Heart left ventricle (tissue), 16 donors: ENCODE results near the gene NR4A1. TPM values are rescaled to one million over a fixed set of nuclear protein-coding genes. Genes with fewer than 3 reads are reported as not detected.

Experiments used
- ATAC-seq, 4 donors: fragments of 200-7000 bp; cut with Tn5 transposase; one replicate each; pipeline ENCODE4 v1.9.1; 2020 to 2022; ENCODE audit warnings: moderate library complexity in 4 of 4, mild to moderate bottlenecking in 3 of 4, moderate number of reproducible peaks in 1 of 4
- DNase-seq, 5 donors: peaks; one replicate each; pipeline ENCODE4 v3.0.0-alpha.2; 2020
- H3K27ac ChIP-seq, 12 donors: fragments of 200-600 bp; sonication (generic) in 4 of 12; one replicate each; pipeline versions ENCODE4 v1.5.0 to v1.8.0; 2016 to 2022; ENCODE audit warnings: mild to moderate bottlenecking in 2 of 12
- H3K27me3 ChIP-seq, 9 donors: fragments of 200-600 bp; sonication (generic) in 2 of 9; one replicate each; pipeline versions ENCODE4 v1.5.1 to v1.8.0; 2016 to 2022; ENCODE audit warnings: mild to moderate bottlenecking in 3 of 9
- H3K36me3 ChIP-seq, 9 donors: fragments of 200-600 bp; sonication (generic) in 2 of 9; one replicate each; pipeline versions ENCODE4 v1.5.0 to v1.8.0; 2018 to 2022; ENCODE audit warnings: mild to moderate bottlenecking in 2 of 9
- H3K4me1 ChIP-seq, 12 donors: fragments of 200-600 bp; sonication (generic) in 4 of 12; one replicate each; pipeline versions ENCODE4 v1.5.0 to v1.8.0; 2016 to 2022; ENCODE audit warnings: mild to moderate bottlenecking in 3 of 12
- H3K4me3 ChIP-seq, 12 donors: fragments of 200-600 bp; sonication (generic) in 4 of 12; one replicate each; pipeline versions ENCODE4 v1.5.0 to v1.8.0; 2017 to 2022; ENCODE audit warnings: mild to moderate bottlenecking in 9 of 12, moderate library complexity in 4 of 12
- H3K9me3 ChIP-seq, 12 donors: fragments of 200-600 bp; sonication (generic) in 4 of 12; one replicate each; pipeline versions ENCODE4 v1.5.0 to v1.8.0; 2016 to 2022; ENCODE audit warnings: mild to moderate bottlenecking in 1 of 12
- CTCF ChIP-seq, 12 donors: fragments of 200-600 bp; sonication (generic) in 4 of 12; IDR thresholded peaks; one replicate each; pipeline versions ENCODE4 v1.5.0 to v1.8.0; 2018 to 2022; ENCODE audit warnings: antibody characterized with exemption in 12 of 12, mild to moderate bottlenecking in 5 of 12
- POLR2A ChIP-seq, 2 donors: fragments of 450-650 bp; IDR thresholded peaks; one replicate each; pipeline ENCODE4 v1.6.1; 2017; ENCODE audit warnings: antibody characterized with exemption in 2 of 2, mild to moderate bottlenecking in 2 of 2, moderate library complexity in 2 of 2
- WGBS, 4 donors: extraction: QIAGEN DNeasy Blood & Tissue Kit in 2 of 4; methylation state at CpG; one replicate each; pipeline versions ENCODE4 v1.1.5 to v1.1.7; 2013 to 2018; 5-methylcytosine and 5-hydroxymethylcytosine counted together
- intact Hi-C, 10 donors: fragments of 100-400 bp; cut with DNase I; formaldehyde crosslinking; loops; one replicate each; pipeline versions ENCODE4 v1.11.1 to v1.14.2; 2022
- polyA plus RNA-seq, 2 donors: library from polyadenylated mRNA; stranded (reverse); fragments of 200-250 nt; gene quantifications; one replicate each; pipeline ENCODE4 v1.2.3, GENCODE V29; 2013
- total RNA-seq, 9 donors: library from RNA; depleted of rRNA in 2 of 9; stranded (reverse); fragments of >200 nt in 2 of 9; fragmentation: NEBNext Ultra II Directional in 3 of 9; extraction: Animal tissue kit (Norgen Biotek cat#: 25700) in 3 of 9; gene quantifications; one replicate each; pipeline versions ENCODE4 v1.1.0 to v1.2.4, GENCODE V29; 2016 to 2023
- donor health status: ischemic (EF 13 %, LVEDD 7.1; RV severe dilation, severe dysfunction).
- donor health status: healthy with polysubstance abuse.
- donor health status: DM: no; HTN: yes; CAD: no.
- donor health status: DM: no; HTN: no; CAD: no.
- donor health status: ischemic (EF 25% LVEDD 6.9; RV normal size, moderate dysfunction).
- donor health status: ischemic (EF 25% LVEDD 5.7; RV mildly dilated, moderate dysfunction).
- donor health status: healthy.
- donor health status: DM: yes; HTN: yes; CAD: no.
- donor health status: ischemic (EF 35%, LVEDD 5.7; RV mildly dilated, moderate dysfunction).
- donor health status: nonischemic (EF 11% LVEDD 7.7; RV severe dilation, severe dysfunction).
- donor health status: DM: yes; HTN: yes; CAD: no.
- donor health status: PGD.
- donor health status: ischemic (EF 29% LVEDD 5.4; RV normal size, mild dysfunction).
- donor health status: nonischemic (EF 23%, LVEDD 6.1; RV moderate dilation, normal function).

Gene NR4A1
- total and polyA plus RNA-seq, 11 donors, result 22.0 to 140 (median 46.0) TPM

GRCh38 chr12:52006726-52007157 is 44.5 kb upstream of the NR4A1 start, which contains the start of gene TAMALIN:
Gene TAMALIN, plus strand, starts transcription at chr12:52006946. Its CDS starts 74 bp downstream, at chr12:52007020.
- H3K27me3 ChIP-seq, result peaks cover 0 to 20% (median 4%) of the 10 kb centered on the region in 9 donors
- H3K4me1 ChIP-seq, result peaks cover 0 to 69% (median 38%) of the 10 kb centered on the region in 12 donors
- DNase-seq, result peak; percentile 77 to 90 (median 84)
- H3K27ac ChIP-seq, result peak within 1 kb of the TSS; percentile 85 to 99 (median 94)
- peaks cover 0 to 22% (median 12%) of the 10 kb centered on the region in 9 donors for H3K36me3 ChIP-seq
- peak within 1 kb of the TSS; percentile 69 to 94 (median 86) for H3K4me3 ChIP-seq
- peak; percentile 73 to 96 for TF ChIP-seq POLR2A (IDR thresholded peaks at IDR 0.05)
- TF ChIP-seq CTCF (IDR thresholded peaks at IDR 0.05), result no peak
- intact Hi-C loops, result loop anchor here in 2 of 10 donors (5.0 kb wide), 2 partner anchors 76 to 81 kb away; no protein-coding TSS in a partner anchor
- peak in 3 of 4 donors; percentile 31 to 62 (median 57) for ATAC-seq
- WGBS, 4 donors, result 0 to 1% (median 0%) methylated on average over 3 to 60 of the region's 60 CpGs
- no peaks in the 10 kb centered on the region for H3K9me3 ChIP-seq

GRCh38 chr12:52007158-52007921 is 43.9 kb upstream of the NR4A1 start:
- 9 to 14% (median 10%) methylated on average over 42 to 72 of the region's 72 CpGs for WGBS, 4 donors
- peak; percentile 72 to 82 (median 74) for DNase-seq
- peak in 3 of 4 donors; percentile 18 to 54 (median 26) for ATAC-seq
- Histone ChIP-seq H3K9me3 (no peaks in the 10 kb centered on the region), H3K4me3 (peak overlapping the region; percentile 69 to 94 (median 86)), H3K36me3 (peaks cover 0 to 28% (median 18%) of the 10 kb centered on the region in 9 donors), H3K4me1 (peaks cover 0 to 69% (median 38%) of the 10 kb centered on the region in 12 donors), H3K27me3 (peaks cover 0 to 20% (median 4%) of the 10 kb centered on the region in 9 donors), H3K27ac (peak overlapping the region; percentile 85 to 99 (median 94))
- no peak for TF ChIP-seq CTCF (IDR thresholded peaks at IDR 0.05)
- TF ChIP-seq POLR2A (IDR thresholded peaks at IDR 0.05), result peak in 1 of 2 donors; percentile 24
- intact Hi-C loops, result loop anchor here in 2 of 10 donors (5.0 kb wide), 2 partner anchors 75 to 80 kb away; no protein-coding TSS in a partner anchor

- ATAC-seq (no peak), DNase-seq (peak in 1 of 5 donors; percentile 12)
- WGBS, 4 donors, result 43 to 59% (median 52%) methylated on average over 3 to 5 of the region's 5 CpGs
- no peaks in the 10 kb centered on the region for H3K9me3 ChIP-seq
- peaks cover 0 to 33% (median 22%) of the 10 kb centered on the region in 9 donors for H3K36me3 ChIP-seq
- peak overlapping the region; percentile 69 to 94 (median 86) for H3K4me3 ChIP-seq
- peaks cover 0 to 69% (median 38%) of the 10 kb centered on the region in 12 donors for H3K4me1 ChIP-seq
- peak overlapping the region; percentile 85 to 99 (median 94) for H3K27ac ChIP-seq
- peaks cover 0 to 20% (median 4%) of the 10 kb centered on the region in 9 donors for H3K27me3 ChIP-seq
- no peak for TF ChIP-seq POLR2A (IDR thresholded peaks at IDR 0.05)
- no peak for TF ChIP-seq CTCF (IDR thresholded peaks at IDR 0.05)
- intact Hi-C loops, result loop anchor here in 2 of 10 donors (5.0 kb wide), 2 partner anchors 74 to 79 kb away; no protein-coding TSS in a partner anchor
These were observed 43.2 kb upstream of the NR4A1 start for GRCh38 chr12:52007982-52008510.
